Karpas-422 (cell line): Measurements from ENCODE around the gene ZNF160. TPM values are rescaled to one million over a fixed set of nuclear protein-coding genes. Genes with fewer than 3 reads are reported as not detected.

Source experiments
- DNase-seq: peaks from one replicate; pipeline ENCODE4 v3.0.0-alpha.2; 2015
- H2AFZ ChIP-seq: fragments of 200-600 bp; sonication (generic); 2 replicates; pipeline ENCODE4 v1.6.1; 2014; ENCODE audit warnings: antibody characterized with exemption, low read length, mixed read lengths
- H3K27ac ChIP-seq: fragments of 200-600 bp; sonication (generic); 2 replicates; pipeline ENCODE4 v1.5.1; 2014; ENCODE audit warnings: mild to moderate bottlenecking, low read length, moderate library complexity
- H3K27me3 ChIP-seq: fragments of 200-600 bp; sonication (generic); 2 replicates; pipeline ENCODE4 v1.6.1; 2014; ENCODE audit warnings: low read length, mixed read lengths
- H3K36me3 ChIP-seq: fragments of 200-600 bp; sonication (generic); 2 replicates; pipeline ENCODE4 v1.6.1; 2014; ENCODE audit warnings: low read length, mixed read lengths; ENCODE audit not compliant: insufficient read depth
- H3K4me1 ChIP-seq: fragments of 200-600 bp; sonication (generic); 2 replicates; pipeline ENCODE4 v1.6.1; 2014; ENCODE audit warnings: mild to moderate bottlenecking, low read length, mixed read lengths
- H3K4me2 ChIP-seq: fragments of 200-600 bp; sonication (generic); 2 replicates; pipeline ENCODE4 v1.6.1; 2014; ENCODE audit warnings: low read length, low read depth, mild to moderate bottlenecking; ENCODE audit not compliant: poor library complexity, severe bottlenecking
- H3K4me3 ChIP-seq: fragments of 200-600 bp; sonication (generic); 2 replicates; pipeline ENCODE4 v1.5.1; 2014; ENCODE audit warnings: mild to moderate bottlenecking, antibody characterized with exemption, low read length, mixed read lengths
- H3K79me2 ChIP-seq: fragments of 200-600 bp; sonication (generic); 2 replicates; pipeline ENCODE4 v1.6.1; 2014; ENCODE audit warnings: mild to moderate bottlenecking, low read length, mixed read lengths
- H3K9ac ChIP-seq: fragments of 200-600 bp; sonication (generic); 2 replicates; pipeline ENCODE4 v1.6.0; 2014; ENCODE audit warnings: low read length
- H3K9me2 ChIP-seq: fragments of 200-600 bp; sonication (generic), shearing (Covaris generic); replicated peaks from 2 replicates; pipeline ENCODE4 v1.6.0; 2014; ENCODE audit warnings: mild to moderate bottlenecking, low read length, moderate library complexity; ENCODE audit not compliant: insufficient read depth
- H3K9me3 ChIP-seq: fragments of 300-700, 200-600 bp; sonication (generic); 2 replicates; pipeline ENCODE4 v1.6.1; 2014; ENCODE audit warnings: low read length, mixed read lengths
- H4K20me1 ChIP-seq: fragments of 200-600 bp; sonication (generic); 2 replicates; pipeline ENCODE4 v1.6.1; 2014; ENCODE audit warnings: mild to moderate bottlenecking, antibody characterized with exemption, low read length, low read depth; ENCODE audit not compliant: insufficient read depth
- total RNA-seq: library from RNA; depleted of rRNA; stranded (reverse); fragments of >200 nt; shearing (Covaris generic); gene quantifications from 2 replicates; pipeline ENCODE4 v1.2.3, GENCODE V29; 2014; ENCODE audit warnings: low replicate concordance

ZNF160 gene
- total RNA-seq, 1 experiment from 2014 or later, result 122 TPM

DNA sequence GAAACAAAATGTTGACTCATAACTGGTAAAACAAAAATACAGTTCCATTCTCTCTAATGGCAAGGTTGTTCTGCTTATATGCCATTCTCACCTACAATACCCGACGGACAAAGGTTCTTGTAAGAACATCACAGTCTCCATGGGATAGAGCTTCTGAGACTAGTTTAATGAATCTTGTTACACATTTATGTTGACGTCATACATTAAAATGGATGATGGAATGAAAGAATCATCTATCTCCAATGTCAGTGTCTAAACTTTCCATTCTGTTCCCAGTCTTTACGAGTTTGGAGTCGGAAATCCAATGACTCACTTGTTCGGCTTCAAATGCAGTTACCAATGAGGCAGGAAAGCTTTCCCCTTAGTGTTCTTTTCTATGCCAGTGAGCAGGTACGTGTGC is 17.7 kb downstream of the ZNF160 start:
- no peak for DNase-seq
- Histone ChIP-seq H3K9me2 (no peaks in the 10 kb centered on the region), H3K9ac (no peak overlapping the region), H3K4me3 (no peak overlapping the region), H3K27ac (no peak overlapping the region), H2AFZ (no peak overlapping the region), H3K9me3 (peaks cover 7% of the 10 kb centered on the region; the same call in 1 of the 2 replicates), H3K36me3 (peaks cover 95% of the 10 kb centered on the region), H3K27me3 (no peaks in the 10 kb centered on the region), H3K79me2 (peaks cover 65% of the 10 kb centered on the region), H3K4me1 (no peaks in the 10 kb centered on the region), H3K4me2 (no peak overlapping the region), H4K20me1 (0 out of 2 replicates have a peak, but pooled peaks cover 3% of the 10 kb centered on the region)

DNA sequence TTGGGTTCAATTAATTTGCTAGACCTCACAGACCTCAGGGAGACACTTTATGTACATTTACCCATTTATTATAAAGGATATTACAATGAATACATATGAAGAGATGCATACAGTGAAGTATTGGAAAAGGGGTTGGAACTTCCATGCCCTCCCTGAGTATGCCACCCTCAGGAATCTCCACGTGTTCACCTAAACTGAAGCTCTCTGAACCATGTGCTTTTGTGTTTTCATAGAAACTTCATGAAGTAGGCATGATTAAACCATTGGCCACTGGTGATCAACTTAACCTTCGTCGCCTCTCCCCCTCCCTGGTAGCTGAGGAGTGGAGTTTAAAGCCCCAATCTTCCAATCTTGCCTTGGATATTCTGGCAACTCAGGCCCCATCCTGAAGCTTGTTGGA is 20.3 kb downstream of the ZNF160 start:
- Histone ChIP-seq H4K20me1 (no peaks in the 10 kb centered on the region), H3K27me3 (no peaks in the 10 kb centered on the region), H3K27ac (no peak overlapping the region), H3K4me1 (no peaks in the 10 kb centered on the region), H3K9ac (no peak overlapping the region), H3K4me3 (no peak overlapping the region), H3K79me2 (peaks cover 76% of the 10 kb centered on the region), H3K36me3 (peaks cover 95% of the 10 kb centered on the region), H2AFZ (no peak overlapping the region), H3K9me3 (peaks cover 19% of the 10 kb centered on the region), H3K4me2 (no peak overlapping the region), H3K9me2 (no peaks in the 10 kb centered on the region)
- DNase-seq, result no peak

DNA sequence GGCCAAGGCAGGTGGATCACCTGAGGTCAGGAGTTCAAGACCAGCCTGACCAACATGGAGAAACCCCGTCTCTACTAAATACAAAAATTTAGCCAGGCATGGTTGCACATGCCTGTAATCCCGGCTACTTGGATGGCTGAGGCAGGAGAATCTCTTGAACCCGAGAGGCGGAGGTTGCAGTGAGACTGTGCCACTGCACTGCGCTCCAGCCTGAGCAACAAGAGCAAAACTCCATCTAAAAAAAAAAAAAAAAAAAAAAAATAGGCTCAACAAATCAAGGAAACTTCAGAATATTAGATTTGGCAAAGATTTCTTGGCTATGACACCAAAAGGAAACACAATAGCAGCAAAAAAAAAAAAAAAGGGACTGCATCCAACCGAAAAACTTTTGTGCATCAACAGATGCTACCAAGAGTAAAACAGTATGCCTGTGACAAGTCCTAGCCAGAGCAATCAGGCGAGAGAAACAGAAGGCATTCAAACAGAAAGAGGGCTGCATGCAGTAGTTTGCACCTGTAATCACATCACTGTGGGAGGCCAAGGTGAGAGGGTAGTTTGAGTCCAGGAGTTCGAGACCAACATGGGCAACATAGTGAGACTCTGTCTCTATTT is 23.8 kb downstream of the ZNF160 start:
- Histone ChIP-seq H3K4me2 (no peak overlapping the region), H3K27ac (no peak overlapping the region), H3K9me3 (peaks cover 39% of the 10 kb centered on the region), H3K9me2 (no peaks in the 10 kb centered on the region), H3K27me3 (no peaks in the 10 kb centered on the region), H3K36me3 (peaks cover 98% of the 10 kb centered on the region), H3K4me3 (no peak overlapping the region), H3K9ac (no peak overlapping the region), H4K20me1 (no peaks in the 10 kb centered on the region), H2AFZ (no peak overlapping the region), H3K79me2 (peaks cover 76% of the 10 kb centered on the region), H3K4me1 (no peaks in the 10 kb centered on the region)
- no peak for DNase-seq

DNA sequence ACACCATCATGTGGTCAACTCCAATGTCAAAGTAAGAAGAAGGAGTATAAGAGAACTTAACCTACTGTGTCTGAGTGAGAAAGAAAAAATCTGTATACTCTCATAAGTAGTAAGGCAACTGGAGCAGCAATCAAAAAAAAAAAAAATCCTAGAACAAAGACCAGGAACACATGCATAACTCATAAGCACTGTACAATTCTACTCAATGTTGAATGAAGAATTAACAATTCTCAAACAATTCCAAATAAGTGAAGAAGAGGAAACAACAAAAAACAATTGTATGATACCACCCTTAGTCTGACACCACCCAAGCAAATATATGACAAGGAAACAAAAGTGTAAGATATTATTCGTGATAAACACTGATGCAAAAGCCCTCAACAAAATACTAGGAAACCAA is 24.6 kb downstream of the ZNF160 start:
- H3K36me3 ChIP-seq, result peaks cover 98% of the 10 kb centered on the region
- H3K79me2 ChIP-seq, result peaks cover 68% of the 10 kb centered on the region
- no peaks in the 10 kb centered on the region for H3K9me2 ChIP-seq
- no peak overlapping the region for H3K9ac ChIP-seq
- H3K4me3 ChIP-seq, result no peak overlapping the region
- DNase-seq, result no peak
- H3K27me3 ChIP-seq, result no peaks in the 10 kb centered on the region
- H4K20me1 ChIP-seq, result no peaks in the 10 kb centered on the region
- no peak overlapping the region for H3K27ac ChIP-seq
- H3K9me3 ChIP-seq, result peaks cover 39% of the 10 kb centered on the region
- H3K4me2 ChIP-seq, result no peak overlapping the region
- no peak overlapping the region for H2AFZ ChIP-seq
- H3K4me1 ChIP-seq, result no peaks in the 10 kb centered on the region

DNA sequence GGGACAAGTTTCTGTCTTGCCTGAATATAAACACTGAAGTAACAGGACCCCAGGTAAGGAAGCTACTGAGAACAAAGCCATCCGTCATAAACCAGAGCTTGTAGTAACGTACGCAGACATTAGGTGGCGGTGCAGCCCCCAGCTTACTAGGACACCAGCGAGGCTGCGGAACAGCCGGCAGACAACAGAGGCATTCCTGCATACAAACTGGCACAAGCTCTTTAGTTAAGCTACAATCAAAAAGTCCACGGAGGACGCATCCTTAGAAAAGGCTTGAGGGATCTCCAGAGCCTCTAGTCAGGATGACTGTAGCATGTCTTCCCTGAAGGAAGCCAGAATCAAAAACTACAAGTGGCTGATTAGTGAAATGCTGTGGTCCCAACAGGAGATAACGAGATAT is 26.2 kb downstream of the ZNF160 start:
- no peaks in the 10 kb centered on the region for H4K20me1 ChIP-seq
- peaks cover 52% of the 10 kb centered on the region for H3K79me2 ChIP-seq
- H2AFZ ChIP-seq, result no peak overlapping the region
- H3K9me3 ChIP-seq, result peaks cover 45% of the 10 kb centered on the region
- peak; percentile 60 for DNase-seq
- H3K9ac ChIP-seq, result no peak overlapping the region
- H3K4me2 ChIP-seq, result no peak overlapping the region
- H3K27me3 ChIP-seq, result no peaks in the 10 kb centered on the region
- H3K36me3 ChIP-seq, result peaks cover 98% of the 10 kb centered on the region
- no peak overlapping the region for H3K27ac ChIP-seq
- no peaks in the 10 kb centered on the region for H3K9me2 ChIP-seq
- H3K4me1 ChIP-seq, result no peaks in the 10 kb centered on the region
- no peak overlapping the region for H3K4me3 ChIP-seq

DNA sequence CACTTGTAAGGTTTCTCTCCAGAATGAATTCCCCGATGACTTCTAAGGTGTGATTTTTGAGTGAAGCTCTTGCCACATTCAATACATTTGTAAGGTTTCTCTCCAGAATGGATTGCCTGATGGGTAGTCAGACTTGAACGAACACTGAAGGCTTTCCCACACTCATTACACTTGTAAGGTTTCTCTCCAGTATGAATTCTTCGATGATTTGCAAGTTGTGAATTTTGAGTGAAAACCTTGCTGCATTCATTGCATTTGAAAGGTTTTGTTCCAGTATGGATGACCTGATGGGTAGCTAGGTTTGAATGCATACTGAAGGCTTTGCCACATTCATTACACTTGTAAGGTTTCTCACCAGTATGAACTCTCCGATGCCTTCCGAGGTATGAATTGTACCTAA is 34.4 kb downstream of the ZNF160 start:
- Histone ChIP-seq H3K27ac (no peak overlapping the region), H3K36me3 (peaks cover 76% of the 10 kb centered on the region), H4K20me1 (no peaks in the 10 kb centered on the region), H3K27me3 (no peaks in the 10 kb centered on the region), H3K9ac (no peak overlapping the region), H2AFZ (no peak overlapping the region), H3K9me2 (no peaks in the 10 kb centered on the region), H3K79me2 (no peaks in the 10 kb centered on the region), H3K9me3 (peaks cover 48% of the 10 kb centered on the region), H3K4me2 (no peak overlapping the region), H3K4me3 (no peak overlapping the region), H3K4me1 (no peaks in the 10 kb centered on the region)
- peak; percentile 50 for DNase-seq

DNA sequence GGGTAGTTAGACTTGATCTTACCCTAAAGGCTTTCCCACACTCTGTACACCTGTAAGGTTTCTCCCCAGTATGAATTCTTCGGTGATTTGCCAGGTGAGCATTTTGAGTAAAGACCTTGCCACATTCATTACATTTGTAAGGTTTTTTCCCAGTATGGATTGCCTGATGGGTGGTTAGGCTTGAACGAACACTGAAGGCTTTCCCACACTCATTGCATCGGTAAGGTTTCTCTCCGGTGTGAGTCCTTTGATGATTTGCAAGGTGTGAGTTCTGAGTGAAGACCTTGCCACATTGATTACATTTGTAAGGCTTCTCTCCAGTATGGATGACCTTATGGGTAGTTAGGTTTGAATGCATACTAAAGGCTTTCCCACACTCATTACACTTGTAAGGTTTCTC is 35.0 kb downstream of the ZNF160 start:
- Histone ChIP-seq H3K27me3 (no peaks in the 10 kb centered on the region), H2AFZ (no peak overlapping the region), H4K20me1 (no peaks in the 10 kb centered on the region), H3K4me2 (no peak overlapping the region), H3K4me3 (no peak overlapping the region), H3K9ac (no peak overlapping the region), H3K9me3 (peaks cover 46% of the 10 kb centered on the region), H3K27ac (no peak overlapping the region), H3K79me2 (no peaks in the 10 kb centered on the region), H3K4me1 (no peaks in the 10 kb centered on the region), H3K36me3 (peaks cover 69% of the 10 kb centered on the region), H3K9me2 (no peaks in the 10 kb centered on the region)
- DNase-seq, result no peak

DNA sequence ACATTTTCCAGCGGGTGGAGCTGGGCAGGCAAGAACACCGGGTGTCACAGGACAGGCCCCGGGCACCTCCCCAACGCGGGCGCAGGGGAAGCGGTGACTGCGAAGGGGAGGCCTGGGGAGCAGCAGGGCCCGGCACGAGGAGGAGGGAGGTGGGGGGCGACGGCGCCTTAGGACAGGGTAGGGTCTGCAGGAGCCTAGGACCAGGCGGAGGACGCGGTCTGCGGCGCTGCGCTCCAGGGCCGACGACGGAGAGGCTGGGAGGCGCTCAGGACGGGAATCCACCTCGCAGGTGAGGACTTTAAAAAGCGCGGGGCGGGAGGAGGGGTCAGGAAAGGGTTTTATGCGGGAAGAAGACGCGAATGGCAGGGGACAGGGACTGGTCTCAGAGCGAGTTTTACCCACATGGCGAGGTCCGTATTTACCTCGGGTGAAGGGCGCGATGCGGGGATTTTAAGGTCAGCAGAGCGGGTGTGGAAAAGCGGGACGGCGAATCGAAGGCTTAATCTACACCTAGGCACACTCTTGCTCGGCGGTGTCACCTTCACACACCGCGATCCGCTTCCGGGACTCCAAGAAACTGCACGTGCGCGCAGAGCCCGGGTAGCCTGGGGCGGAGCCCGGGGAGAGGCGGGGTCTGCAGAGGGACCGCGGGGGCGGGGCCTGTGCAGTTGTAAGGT is 45.2 kb downstream of the ZNF160 start:
- no peaks in the 10 kb centered on the region for H3K79me2 ChIP-seq
- no peaks in the 10 kb centered on the region for H3K9me2 ChIP-seq
- H2AFZ ChIP-seq, result no peak overlapping the region
- peaks cover 3% of the 10 kb centered on the region for H3K9me3 ChIP-seq
- no peak overlapping the region for H3K27ac ChIP-seq
- no peaks in the 10 kb centered on the region for H3K36me3 ChIP-seq
- no peak for DNase-seq
- no peaks in the 10 kb centered on the region for H3K27me3 ChIP-seq
- no peaks in the 10 kb centered on the region for H3K4me1 ChIP-seq
- no peak overlapping the region for H3K4me3 ChIP-seq
- H3K4me2 ChIP-seq, result no peak overlapping the region
- H4K20me1 ChIP-seq, result no peaks in the 10 kb centered on the region
- H3K9ac ChIP-seq, result no peak overlapping the region
